AG04449 (cell line): ENCODE results near the gene ARFGEF3.

Experiments used
- CTCF ChIA-PET: fragments of 350-600 bp; formaldehyde crosslinking; extraction: SDS; loops from one replicate; lab custom pipeline; 2021; ENCODE audit warnings: antibody characterized with exemption; lab: Yijun Ruan, JAX
- POLR2A ChIA-PET: fragments of 400-600, 350-600 bp; formaldehyde crosslinking; extraction: SDS; loops from one replicate; lab custom pipeline; 2020; ENCODE audit warnings: antibody characterized with exemption, inconsistent platforms; lab: Yijun Ruan, JAX
- DNase-seq: peaks from one replicate; pipeline ENCODE4 v3.0.0-alpha.2; 2010; ENCODE audit warnings: low read depth, low spot score
- H3K4me3 ChIP-seq: 2 replicates; pipeline ENCODE4 v1.5.1; 2011; ENCODE audit warnings: low read depth, mild to moderate bottlenecking, control low read depth, low read length
- CTCF ChIP-seq: IDR thresholded peaks from one replicate; pipeline ENCODE4 v1.5.1; 2011; ENCODE audit warnings: mild to moderate bottlenecking, moderate library complexity, low read length, control low read depth, inconsistent platforms; ENCODE audit not compliant: insufficient read depth; ENCODE audit errors: missing control alignments

Gene ARFGEF3

DNA sequence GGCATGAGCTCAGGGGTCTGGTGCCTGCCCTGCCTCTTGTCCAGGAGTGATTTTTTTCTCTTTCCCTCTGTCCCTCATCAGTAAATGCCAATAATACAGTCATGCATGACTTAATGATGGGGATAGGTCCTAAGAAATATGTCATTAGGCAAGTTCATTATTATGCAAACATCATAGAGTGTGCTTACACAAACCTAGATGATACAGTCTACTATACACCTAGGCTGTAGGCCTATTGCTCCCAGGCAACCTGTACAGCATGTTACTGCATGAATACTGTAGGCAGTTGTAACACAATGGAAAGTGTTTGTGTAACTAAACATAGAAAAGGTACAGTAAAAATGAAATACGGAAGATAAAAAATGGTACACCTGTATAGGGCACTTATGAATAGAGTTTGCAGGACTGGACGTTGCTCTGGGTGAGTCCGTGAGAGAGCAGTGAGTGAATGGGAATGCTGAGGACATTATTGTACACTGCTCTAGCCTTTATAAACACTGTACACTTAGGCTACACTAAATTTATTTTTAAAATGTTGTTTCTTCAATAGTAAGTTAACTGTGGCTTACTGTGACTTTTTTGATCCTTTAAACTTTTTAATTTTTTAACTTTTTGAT lies 34.5 kb downstream of the ARFGEF3 start:
- CTCF ChIA-PET = no interaction called here

GRCh38 chr6:138197570-138197969 lies 35.8 kb downstream of the ARFGEF3 start:
- no peak for DNase-seq
- ChIA-PET CTCF (no interaction called here), POLR2A (no interaction called here)
- no peak overlapping the region for H3K4me3 ChIP-seq
- no peak for TF ChIP-seq CTCF

More for the DNA sequence above, 34.5 kb downstream of the ARFGEF3 start:
- POLR2A ChIA-PET = no interaction called here
- H3K4me3 ChIP-seq = no peak overlapping the region
- DNase-seq = no peak
- TF ChIP-seq CTCF = no peak

DNA sequence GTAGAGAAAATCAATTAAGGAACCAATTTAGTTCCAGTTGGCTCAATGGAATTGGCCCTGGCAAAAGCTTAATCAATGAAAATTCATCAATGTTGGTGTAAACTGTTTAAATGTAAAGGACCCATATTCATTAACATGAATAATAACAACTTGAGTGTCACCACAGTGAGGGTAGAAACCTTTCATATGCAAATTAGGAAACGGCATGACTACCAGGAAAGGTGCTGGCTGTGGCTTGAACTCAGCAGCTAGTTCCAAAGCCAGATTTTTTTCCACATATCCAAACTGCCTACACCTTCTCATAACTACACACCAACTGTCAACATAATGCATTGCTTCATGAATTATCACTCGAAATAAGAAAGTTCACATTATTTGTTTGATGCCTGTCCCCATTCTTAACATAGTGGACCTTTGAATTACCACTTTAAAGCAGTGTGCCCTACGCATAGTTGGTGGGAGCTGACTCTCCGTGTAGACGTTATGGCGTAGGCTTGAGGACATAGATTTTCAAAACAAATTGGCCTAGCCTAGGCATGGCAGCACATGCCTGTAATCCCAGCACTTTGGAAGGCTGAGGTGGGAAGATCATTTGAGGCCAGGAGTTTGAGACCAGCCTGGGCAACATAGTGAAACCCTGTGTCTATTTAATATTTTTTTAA lies 36.8 kb downstream of the ARFGEF3 start:
- ChIA-PET POLR2A (no interaction called here), CTCF (no interaction called here)
- no peak for TF ChIP-seq CTCF
- no peak for DNase-seq
- no peak overlapping the region for H3K4me3 ChIP-seq

DNA sequence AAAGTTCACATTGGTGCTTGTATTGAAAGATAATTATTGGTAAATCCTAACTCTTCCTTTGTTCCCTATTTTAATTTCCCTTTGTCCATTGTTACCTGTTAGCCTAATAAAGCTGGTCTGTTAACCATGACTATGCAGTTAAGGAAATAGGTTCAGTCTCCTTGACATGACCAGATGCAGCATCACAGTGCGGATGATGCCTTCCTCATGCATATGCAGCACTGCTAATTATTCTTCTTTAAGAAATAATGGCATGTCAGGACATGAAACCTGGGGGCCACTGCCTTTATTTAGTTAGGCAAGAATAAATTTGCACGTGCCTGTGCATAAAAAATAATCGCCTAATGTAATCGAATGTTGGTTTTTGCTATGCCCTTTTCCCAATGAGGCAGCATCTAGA lies 40.1 kb downstream of the ARFGEF3 start:
- H3K4me3 ChIP-seq = no peak overlapping the region
- TF ChIP-seq CTCF = no peak
- CTCF ChIA-PET = no interaction called here
- POLR2A ChIA-PET = no interaction called here
- no peak for DNase-seq

DNA sequence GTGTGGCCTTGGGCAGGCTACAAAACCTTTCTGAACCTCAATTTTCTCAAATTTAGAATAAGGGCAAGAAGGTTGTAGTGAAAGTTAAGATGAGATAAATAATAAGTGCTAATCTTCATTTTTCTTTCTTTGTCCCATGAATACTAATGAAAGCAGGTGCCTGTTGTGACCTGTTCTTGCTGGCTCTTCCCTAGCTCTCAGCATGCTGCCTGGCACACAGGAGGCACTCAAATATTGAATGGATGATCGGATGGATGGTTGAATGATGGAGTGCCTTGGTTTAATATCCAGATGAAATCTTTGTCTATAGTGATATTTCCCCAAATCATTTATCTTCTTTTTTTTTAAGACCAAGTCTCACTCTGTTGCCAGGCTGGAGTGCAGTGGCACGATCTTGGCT lies 41.6 kb downstream of the ARFGEF3 start:
- CTCF ChIA-PET = no interaction called here

More for the DNA sequence above, 41.6 kb downstream of the ARFGEF3 start:
- H3K4me3 ChIP-seq = no peak overlapping the region
- no peak for DNase-seq
- TF ChIP-seq CTCF = no peak
- POLR2A ChIA-PET = no interaction called here
